D721Med (cell line): ENCODE measurements around the gene KCMF1.
A peak's percentile ranks its signal among the peaks of the same experiment; 100 is the strongest.

Source experiments
- DNase-seq: peaks from one replicate; pipeline ENCODE4 v3.0.0; 2011; ENCODE audit warnings: low spot score; ENCODE audit not compliant: insufficient read length
- FAIRE-seq: peaks from 2 replicates; lab custom pipeline; 2011; peaks lifted over from hg19 to GRCh38; lab: Jason Lieb, UNC
- CTCF ChIP-seq: IDR thresholded peaks from 2 replicates; pipeline ENCODE4 v1.5.1; 2012; ENCODE audit warnings: mild to moderate bottlenecking, control low read depth; ENCODE audit not compliant: insufficient read depth; ENCODE audit errors: missing control alignments

Gene KCMF1

DNA sequence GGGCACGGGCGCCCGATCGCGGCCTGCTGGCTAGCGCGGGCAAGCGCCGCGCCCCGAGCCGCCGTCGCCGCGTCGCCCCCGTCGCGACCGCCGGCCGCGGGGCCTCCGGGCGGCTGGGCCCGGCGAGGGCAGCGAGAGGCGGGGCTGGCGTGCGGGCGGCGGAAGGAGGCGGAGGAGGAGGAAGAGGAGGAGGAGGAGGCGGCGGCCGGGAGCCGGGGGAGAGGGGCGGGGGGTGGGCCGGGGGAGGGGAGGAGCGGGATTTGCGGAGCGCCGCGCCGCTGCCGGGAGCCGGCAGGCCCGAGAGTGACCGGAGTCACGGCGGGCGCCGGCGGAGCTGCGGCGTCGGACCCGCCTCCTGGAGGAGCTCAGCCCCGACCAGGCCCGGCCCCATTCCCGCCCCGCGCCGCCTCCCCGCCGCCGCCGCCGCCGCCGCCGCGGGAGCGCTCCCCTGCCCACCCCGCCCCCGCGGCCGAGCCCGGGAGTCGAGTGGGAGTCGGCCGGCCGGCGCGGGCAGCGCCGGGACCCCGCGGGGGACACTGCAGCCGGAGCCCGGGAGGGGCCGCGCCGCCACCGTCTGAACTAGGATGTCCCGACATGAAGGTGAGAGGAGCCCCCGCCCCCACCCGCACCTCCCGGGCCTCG is at the start of gene KCMF1:
TSS of gene KCMF1 (plus strand) at position 294 of the 642 bp plus-strand sequence. CDS start at position 585, 291 bp downstream.
- TF ChIP-seq CTCF, result no peak
- FAIRE-seq (no peak), DNase-seq (peak; percentile 56)

DNA sequence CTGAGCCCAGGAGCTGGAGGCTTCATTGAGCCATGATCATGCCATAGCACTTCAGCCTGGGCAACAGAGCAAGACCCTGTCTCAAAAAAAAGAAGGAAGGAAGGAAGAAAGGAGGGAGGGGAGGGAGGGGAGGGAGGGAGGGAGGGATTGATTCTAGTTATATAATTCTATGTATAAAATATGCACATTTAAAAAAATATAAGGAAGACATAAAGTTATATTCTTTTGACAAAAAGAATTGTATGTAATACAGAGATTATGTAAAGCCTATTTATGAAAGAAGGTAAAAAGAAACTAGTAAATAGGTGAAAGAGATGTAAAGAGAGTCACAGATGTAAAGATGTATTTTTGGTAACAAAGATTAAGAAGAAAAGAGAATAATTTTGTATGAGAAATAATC is 48.0 kb upstream of the KCMF1 start:
- DNase-seq (no peak), FAIRE-seq (no peak)
- TF ChIP-seq CTCF, result no peak

GRCh38 chr2:84924173-84925106 is 46.5 kb upstream of the KCMF1 start:
- FAIRE-seq (no peak), DNase-seq (no peak)
- TF ChIP-seq CTCF, result no peak

DNA sequence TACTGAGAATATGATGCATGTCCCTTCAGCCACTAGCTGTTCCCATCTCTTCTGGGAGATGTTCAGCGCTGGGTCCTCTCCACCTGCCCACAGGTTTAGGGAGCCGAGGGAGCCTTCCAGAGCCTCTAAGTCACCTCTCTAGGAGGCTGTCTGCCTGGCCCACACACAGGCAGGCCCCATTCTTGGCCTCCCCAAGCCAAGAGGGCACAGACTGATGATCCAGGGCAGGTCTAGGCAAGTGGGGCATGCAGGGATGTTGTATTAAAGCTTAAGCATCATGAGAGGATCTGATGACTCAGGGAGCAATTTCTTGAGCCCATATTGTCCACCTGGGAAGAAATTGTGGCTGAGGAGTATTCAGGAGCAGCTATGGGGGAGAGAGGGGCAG is 45.6 kb upstream of the KCMF1 start:
- no peak for DNase-seq
- no peak for FAIRE-seq
- TF ChIP-seq CTCF, result no peak

GRCh38 chr2:84925724-84926376 is 45.1 kb upstream of the KCMF1 start:
- peak; percentile 80 for TF ChIP-seq CTCF

GRCh38 chr2:84927275-84927627 is 43.7 kb upstream of the KCMF1 start:
- FAIRE-seq, result no peak
- no peak for DNase-seq
- TF ChIP-seq CTCF, result no peak

More at GRCh38 chr2:84925724-84926376, 45.1 kb upstream of the KCMF1 start:
- FAIRE-seq, result no peak
- peak; percentile 21 for DNase-seq
